OCI-M2 (cell line): ENCODE measurements around the gene AGTRAP.

Experiments used
- DNase-seq: peaks from one replicate; lab custom pipeline; 2025; ENCODE audit not compliant: unreplicated experiment; lab: John Stamatoyannopoulos, UW

Gene AGTRAP

GRCh38 chr1:11705596-11705995 lies 30.3 kb upstream of the AGTRAP start:
- no peak for DNase-seq

- no peak for DNase-seq
Measured at GRCh38 chr1:11706292-11706691, 29.6 kb upstream of the AGTRAP start.

GRCh38 chr1:11707621-11708276 lies 28.2 kb upstream of the AGTRAP start:
- DNase-seq: no peak

- no peak for DNase-seq
Measured at GRCh38 chr1:11708554-11709350, 27.2 kb upstream of the AGTRAP start.

GRCh38 chr1:11711490-11711889 lies 24.4 kb upstream of the AGTRAP start:
- no peak for DNase-seq

- DNase-seq: no peak
Measured at GRCh38 chr1:11712285-11712684, 23.7 kb upstream of the AGTRAP start.

GRCh38 chr1:11713095-11713494 lies 22.8 kb upstream of the AGTRAP start:
- DNase-seq: no peak

- no peak for DNase-seq
Measured at GRCh38 chr1:11714831-11715575, 20.9 kb upstream of the AGTRAP start.

GRCh38 chr1:11719313-11720032 lies 16.5 kb upstream of the AGTRAP start:
- DNase-seq: peak; percentile 16

- no peak for DNase-seq
Measured at GRCh38 chr1:11720033-11720376, 15.9 kb upstream of the AGTRAP start.

GRCh38 chr1:11720525-11720924 lies 15.4 kb upstream of the AGTRAP start:
- DNase-seq: no peak

GRCh38 chr1:11721311-11721710 lies 14.6 kb upstream of the AGTRAP start:
- no peak for DNase-seq

GRCh38 chr1:11722538-11722937 lies 13.4 kb upstream of the AGTRAP start:
- no peak for DNase-seq

GRCh38 chr1:11725616-11726015 lies 10.3 kb upstream of the AGTRAP start:
- DNase-seq: no peak

GRCh38 chr1:11727119-11727518 lies 8.8 kb upstream of the AGTRAP start:
- no peak for DNase-seq

- no peak for DNase-seq
Measured at GRCh38 chr1:11728126-11728806, 7.7 kb upstream of the AGTRAP start.

GRCh38 chr1:11729155-11729497 lies 6.8 kb upstream of the AGTRAP start:
- no peak for DNase-seq

- DNase-seq: no peak
Measured at GRCh38 chr1:11729498-11730428, 6.2 kb upstream of the AGTRAP start.

- DNase-seq: no peak
Measured at GRCh38 chr1:11730429-11730891, 5.5 kb upstream of the AGTRAP start.
